ENCODE measurements around the gene FOXK1.

DNA sequence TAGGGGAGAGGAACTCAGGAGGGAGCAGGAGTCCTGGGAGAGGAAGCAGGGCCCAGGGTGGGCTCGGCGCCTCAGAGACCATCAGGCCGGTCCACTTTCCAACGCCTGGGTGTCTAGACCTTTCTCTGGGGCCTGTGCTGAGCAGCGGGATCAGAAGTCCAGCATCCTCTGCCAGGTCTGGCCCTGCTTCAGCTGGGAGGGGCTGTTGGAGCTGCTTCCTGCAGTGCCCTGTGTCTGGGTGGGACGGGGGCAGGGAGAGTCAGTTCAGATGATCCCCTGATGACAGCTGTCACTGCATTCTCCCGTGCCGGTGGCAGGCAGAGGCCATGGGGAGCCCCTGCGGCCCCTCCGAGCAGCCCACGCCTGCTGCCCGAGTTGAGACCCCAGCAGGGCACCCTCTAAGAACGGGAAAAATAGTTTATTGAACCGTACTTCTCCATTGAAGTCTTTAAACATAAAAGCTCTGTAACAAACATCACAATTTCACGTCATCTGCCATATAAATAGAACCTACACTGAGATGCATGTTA lies 116.7 kb downstream of the FOXK1 start:
- TF ChIP-seq CTCF (IDR thresholded peaks at IDR 0.05) (no peak), EP300 (IDR thresholded peaks at IDR 0.05; ENCODE audit: low read depth) (no peak), POLR2AphosphoS5 (IDR thresholded peaks at IDR 0.05) (no peak), POLR2A (IDR thresholded peaks at IDR 0.05) (no peak)

Data from transverse colon (tissue), 4 donors.